ENCODE results near the gene SLC25A33. TPM values are rescaled to one million over a fixed set of nuclear protein-coding genes. Genes with fewer than 3 reads are reported as not detected.

The SLC25A33 gene
- total RNA-seq, 1 experiment from 2014 or later = 9.4 TPM

DNA sequence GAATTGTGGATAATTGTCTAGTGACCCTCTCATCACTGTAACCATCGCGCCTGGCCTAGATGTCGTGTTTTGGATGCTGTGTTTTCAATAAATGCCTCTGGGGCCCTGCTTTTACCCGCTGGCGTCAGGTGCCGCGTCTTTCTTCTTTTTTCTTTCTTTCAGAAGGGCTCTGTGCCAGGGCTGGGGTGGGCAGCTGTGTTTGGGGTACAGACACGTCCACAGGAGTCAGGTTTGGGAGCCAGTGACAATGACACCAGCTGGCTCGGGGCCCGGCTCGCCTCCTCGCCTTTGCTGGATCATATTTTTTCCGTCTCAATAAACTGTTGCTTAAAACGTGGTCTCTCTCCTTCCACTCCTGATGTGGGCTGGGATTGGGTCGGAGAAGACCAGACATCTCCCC, 65.6 kb downstream of the SLC25A33 start:
- no peak overlapping the region for H2BK12ac ChIP-seq (ENCODE audit: insufficient read length, low read depth, low read length)
- no peaks in the 10 kb centered on the region for H3K9me3 ChIP-seq (ENCODE audit: control insufficient read depth, low read depth, low read length)
- H2BK5ac ChIP-seq (ENCODE audit: insufficient read length, low read length) = no peak overlapping the region
- H2BK15ac ChIP-seq (ENCODE audit: low read depth, low read length) = no peak overlapping the region
- no peaks in the 10 kb centered on the region for H3K4me1 ChIP-seq (ENCODE audit: insufficient read depth, low read length)
- H3K56ac ChIP-seq (ENCODE audit: insufficient read length, low read depth, low read length) = no peak overlapping the region
- no peak overlapping the region for H3K14ac ChIP-seq (ENCODE audit: insufficient read depth, low read length)
- H3K27me3 ChIP-seq (ENCODE audit: insufficient read depth, low read length) = no peaks in the 10 kb centered on the region
- no peak overlapping the region for H3T11ph ChIP-seq (ENCODE audit: low read length)
- H3K9me3 Mint-ChIP-seq = no peaks in the 10 kb centered on the region
- H4K5ac ChIP-seq (ENCODE audit: insufficient read length, low read depth, low read length) = no peak overlapping the region
- H2AFZ ChIP-seq (ENCODE audit: low read length) = no peak overlapping the region
- H3K79me1 ChIP-seq (ENCODE audit: insufficient read depth, low read depth, low read length, poor library complexity, severe bottlenecking) = no peaks in the 10 kb centered on the region
- no peak overlapping the region for H3K23ac ChIP-seq (ENCODE audit: insufficient read length, low read depth, low read length)
- H3K36me3 Mint-ChIP-seq (ENCODE audit: insufficient read depth in 1 of 3, low read depth in 3 of 3) = peaks cover 7 to 47% (median 38%) of the 10 kb centered on the region in 3 experiments; a peak in 6 of 7 replicates
- no peaks in the 10 kb centered on the region for H3K4me1 Mint-ChIP-seq
- no CpG with 5 or more reads among the region's 15 CpGs for WGBS (ENCODE audit: extremely low coverage, insufficient read length, low lambda C conversion rate)
- no peak overlapping the region; a peak in 1 of 7 replicates for H3K27ac Mint-ChIP-seq
- H4K20me1 ChIP-seq (ENCODE audit: control insufficient read depth, insufficient read depth, insufficient read length) = no peaks in the 10 kb centered on the region
- H2AK5ac ChIP-seq (ENCODE audit: insufficient read length, low read length) = no peak overlapping the region
- H3K27ac ChIP-seq (ENCODE audit: insufficient read length, low read depth, low read length) = no peak overlapping the region
- DNase-seq = no peak
- H4K8ac ChIP-seq (replicated peaks; ENCODE audit: insufficient read length, low read depth, low read length) = no peak overlapping the region
- no peak overlapping the region for H3K9ac ChIP-seq (ENCODE audit: extremely low read depth, insufficient read length, low read length)
- H3K4me3 Mint-ChIP-seq = no peak overlapping the region
- no peak overlapping the region for H3K18ac ChIP-seq (ENCODE audit: insufficient read length, low read depth, low read length)
- no peak overlapping the region for H3K4ac ChIP-seq (ENCODE audit: low read depth, low read length)
- H2BK20ac ChIP-seq (ENCODE audit: low read depth, low read length, poor library complexity, severe bottlenecking) = no peak overlapping the region
- H3K23me2 ChIP-seq (ENCODE audit: insufficient read length, low read depth, low read length, poor library complexity, severe bottlenecking) = no peaks in the 10 kb centered on the region
- H2BK120ac ChIP-seq (ENCODE audit: low read depth, low read length, poor library complexity, severe bottlenecking) = no peak overlapping the region
- TF ChIP-seq, protein P1, sequence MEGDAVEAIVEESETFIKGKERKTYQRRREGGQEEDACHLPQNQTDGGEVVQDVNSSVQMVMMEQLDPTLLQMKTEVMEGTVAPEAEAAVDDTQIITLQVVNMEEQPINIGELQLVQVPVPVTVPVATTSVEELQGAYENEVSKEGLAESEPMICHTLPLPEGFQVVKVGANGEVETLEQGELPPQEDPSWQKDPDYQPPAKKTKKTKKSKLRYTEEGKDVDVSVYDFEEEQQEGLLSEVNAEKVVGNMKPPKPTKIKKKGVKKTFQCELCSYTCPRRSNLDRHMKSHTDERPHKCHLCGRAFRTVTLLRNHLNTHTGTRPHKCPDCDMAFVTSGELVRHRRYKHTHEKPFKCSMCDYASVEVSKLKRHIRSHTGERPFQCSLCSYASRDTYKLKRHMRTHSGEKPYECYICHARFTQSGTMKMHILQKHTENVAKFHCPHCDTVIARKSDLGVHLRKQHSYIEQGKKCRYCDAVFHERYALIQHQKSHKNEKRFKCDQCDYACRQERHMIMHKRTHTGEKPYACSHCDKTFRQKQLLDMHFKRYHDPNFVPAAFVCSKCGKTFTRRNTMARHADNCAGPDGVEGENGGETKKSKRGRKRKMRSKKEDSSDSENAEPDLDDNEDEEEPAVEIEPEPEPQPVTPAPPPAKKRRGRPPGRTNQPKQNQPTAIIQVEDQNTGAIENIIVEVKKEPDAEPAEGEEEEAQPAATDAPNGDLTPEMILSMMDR (conservative IDR thresholded peaks at IDR 0.05) = no peak
- H3K79me2 ChIP-seq (ENCODE audit: insufficient read depth, low read length) = no peaks in the 10 kb centered on the region
- H3K27me3 Mint-ChIP-seq (ENCODE audit: low read depth) = no peaks in the 10 kb centered on the region
- H4K91ac ChIP-seq (ENCODE audit: insufficient read length, low read depth, low read length) = no peak overlapping the region
- H3K4me2 ChIP-seq (ENCODE audit: insufficient read depth, insufficient read length, low read length) = no peak overlapping the region

All from H9 (cell line).